DMS153 treated with DMSO at 0.1 percent for 48 hours (cell line): ENCODE results near the gene EEF1A2.

ENCODE experiments used
- DNase-seq: peaks from one replicate; lab custom pipeline; 2025; ENCODE audit not compliant: unreplicated experiment; lab: John Stamatoyannopoulos, UW

The EEF1A2 gene

GRCh38 chr20:63471981-63472831, 26.7 kb downstream of the EEF1A2 start, which contains the start of gene KCNQ2:
Gene KCNQ2 (minus strand): TSS chr20:63472655. CDS start chr20:63472463, 192 bp downstream.
- no peak for DNase-seq

GRCh38 chr20:63471717-63471980, 27.2 kb downstream of the EEF1A2 start:
- DNase-seq = no peak

DNA sequence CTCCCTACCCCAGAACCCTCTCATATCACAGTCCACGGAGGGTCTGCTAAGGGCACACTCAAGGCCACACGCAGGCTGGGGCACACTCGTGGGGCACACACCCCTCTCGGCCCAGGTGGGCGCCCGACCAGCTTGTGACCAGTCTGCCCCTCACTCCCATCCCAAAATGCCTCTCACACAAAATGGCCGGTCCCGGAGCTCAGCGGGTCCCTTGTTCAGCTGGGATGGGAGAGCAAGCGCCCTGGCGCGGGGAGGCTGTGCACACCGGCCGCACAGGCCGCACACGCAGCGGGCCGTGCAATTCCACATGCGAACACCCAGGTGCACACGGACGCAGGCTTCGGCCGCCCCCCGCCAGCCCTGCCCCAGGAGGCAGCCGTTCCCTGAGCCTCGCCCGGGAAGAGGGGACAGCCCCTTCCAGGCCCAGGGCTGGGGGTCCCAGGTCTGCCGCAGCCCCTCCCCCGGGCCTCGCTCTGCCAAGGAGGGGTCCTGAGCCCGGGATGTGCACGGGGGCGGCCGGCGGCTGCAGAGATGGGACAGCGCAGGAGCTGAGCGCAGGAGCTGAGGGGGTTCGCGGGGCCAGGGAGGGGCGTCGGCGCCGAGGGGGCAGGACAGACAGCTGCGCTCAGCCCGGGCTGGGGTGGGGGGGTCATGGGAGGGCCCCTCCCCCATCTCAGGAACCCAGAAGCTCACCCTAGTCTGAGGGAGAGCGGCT, 27.7 kb downstream of the EEF1A2 start:
- no peak for DNase-seq

GRCh38 chr20:63470410-63470809, 28.5 kb downstream of the EEF1A2 start:
- no peak for DNase-seq

DNA sequence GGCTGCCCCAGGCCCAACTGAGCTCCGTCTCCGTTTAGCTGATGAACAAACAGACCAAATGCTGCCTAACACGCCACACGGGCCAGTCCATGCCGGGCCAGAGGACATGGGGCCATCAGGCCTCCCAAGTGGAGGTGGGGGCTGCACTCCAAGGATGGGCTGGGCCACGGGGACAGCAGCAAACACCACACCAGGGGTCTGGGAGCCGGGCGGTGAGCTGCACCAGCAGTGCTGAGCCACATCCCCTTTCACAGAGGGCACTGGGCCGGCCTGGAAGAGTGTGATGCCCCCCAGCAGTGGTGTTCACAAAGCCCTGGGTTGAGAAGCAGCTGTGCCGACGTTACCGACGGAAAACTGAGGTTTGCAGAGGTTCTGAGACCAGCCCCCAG, 29.2 kb downstream of the EEF1A2 start:
- no peak for DNase-seq

DNA sequence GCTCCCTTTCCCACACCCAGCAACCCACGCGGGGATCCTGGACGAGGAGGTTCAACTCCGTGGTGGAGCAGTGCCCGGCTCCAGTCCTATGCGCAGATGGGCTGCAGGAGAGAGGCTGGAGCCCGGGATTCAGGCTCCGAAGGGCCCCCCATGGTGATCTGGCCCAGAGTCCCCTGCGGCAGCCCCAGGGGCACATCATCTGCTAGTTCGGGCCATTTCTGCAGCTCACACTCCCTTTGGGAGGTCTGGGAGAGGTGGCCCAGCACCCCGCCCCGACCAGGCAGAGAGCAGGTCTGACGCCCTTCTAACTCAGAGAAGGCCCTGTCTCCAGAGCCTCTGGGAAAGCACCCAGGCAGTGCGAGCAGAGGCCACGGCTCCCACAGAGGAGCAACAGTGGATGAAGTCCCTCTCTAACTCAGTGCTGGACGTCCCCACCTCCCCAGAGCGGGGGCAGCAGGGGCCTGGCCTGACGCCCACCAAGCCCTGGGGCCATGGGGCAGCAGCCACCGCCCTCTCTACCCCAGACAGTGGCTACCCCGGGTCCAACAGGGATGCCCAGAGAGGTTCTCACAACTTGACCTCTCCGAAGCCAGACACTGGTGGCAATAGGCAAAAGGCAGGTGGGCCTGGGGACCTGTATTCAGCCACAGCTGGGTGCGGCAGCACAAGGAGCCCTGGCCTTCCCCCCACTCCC, 29.7 kb downstream of the EEF1A2 start:
- DNase-seq = no peak

- DNase-seq = no peak
These were observed 30.5 kb downstream of the EEF1A2 start for GRCh38 chr20:63468421-63468820.

- DNase-seq = no peak
These were observed 31.4 kb downstream of the EEF1A2 start for GRCh38 chr20:63467294-63468083.

- no peak for DNase-seq
These were observed 32.0 kb downstream of the EEF1A2 start for GRCh38 chr20:63466861-63467260.

DNA sequence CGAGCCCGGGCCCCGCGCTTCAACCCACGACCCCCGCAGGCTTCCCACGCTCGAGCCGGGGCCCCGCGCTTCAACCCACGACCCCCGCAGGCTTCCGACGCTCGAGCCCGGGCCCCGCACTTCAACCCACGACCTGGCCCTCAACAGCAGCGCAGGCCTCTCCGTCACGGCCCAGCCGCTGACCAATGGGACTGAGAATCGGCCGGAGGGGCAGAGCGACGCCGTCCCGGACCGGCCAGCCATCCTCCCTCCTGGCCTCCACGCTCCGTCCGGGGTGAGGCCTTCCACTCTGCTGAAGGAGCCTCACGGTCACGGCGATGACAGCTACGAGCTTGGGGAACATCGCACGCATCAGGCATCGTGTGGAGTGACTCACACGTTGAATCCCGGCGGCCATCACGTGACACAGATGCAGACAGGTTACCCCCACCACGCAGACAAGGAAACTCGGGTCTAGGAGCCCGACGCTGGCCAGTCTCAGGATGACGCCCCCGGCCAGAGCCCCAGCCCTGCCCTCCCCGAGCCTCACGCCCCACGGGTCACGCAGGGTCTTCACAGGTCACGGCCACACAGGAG, 32.5 kb downstream of the EEF1A2 start:
- DNase-seq = no peak

GRCh38 chr20:63465380-63466249, 33.3 kb downstream of the EEF1A2 start:
- DNase-seq = no peak

DNA sequence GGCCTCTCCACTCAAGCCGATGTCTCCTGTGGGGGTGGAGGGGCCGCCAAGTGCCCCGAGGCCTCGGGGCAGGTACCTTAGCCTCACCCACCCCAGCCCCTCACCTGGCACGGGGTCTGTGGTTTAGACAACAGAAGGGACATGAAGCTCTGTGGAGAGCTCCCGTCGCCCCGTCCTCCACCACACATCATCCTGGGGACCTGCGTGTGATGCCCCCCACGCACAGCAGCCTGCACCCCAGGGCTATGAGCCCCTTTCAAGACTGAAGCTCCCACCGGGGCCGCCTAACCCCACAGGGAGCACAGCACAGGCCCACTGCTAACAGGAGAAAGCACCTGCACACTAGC, 34.6 kb downstream of the EEF1A2 start:
- no peak for DNase-seq

- no peak for DNase-seq
These were observed 35.2 kb downstream of the EEF1A2 start for GRCh38 chr20:63463400-63464288.

DNA sequence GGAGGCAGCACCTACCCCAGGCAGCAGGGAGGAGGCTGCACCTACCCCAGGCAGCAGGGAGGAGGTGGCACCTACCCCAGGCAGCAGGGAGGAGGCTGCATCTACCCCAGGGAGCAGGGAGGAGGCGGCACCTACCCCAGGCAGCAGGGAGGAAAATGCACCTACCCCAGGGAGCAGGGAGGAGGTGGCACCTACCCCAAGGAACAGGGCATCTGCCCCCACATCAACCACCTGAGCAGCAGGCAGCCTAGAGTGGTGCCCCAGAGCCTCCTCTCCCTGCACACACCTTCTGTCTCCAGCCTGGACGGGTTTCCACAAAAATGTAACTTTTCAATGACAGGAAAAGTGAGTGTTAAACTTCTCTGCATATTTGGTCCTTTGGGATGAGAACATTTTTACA, 36.6 kb downstream of the EEF1A2 start:
- no peak for DNase-seq

DNA sequence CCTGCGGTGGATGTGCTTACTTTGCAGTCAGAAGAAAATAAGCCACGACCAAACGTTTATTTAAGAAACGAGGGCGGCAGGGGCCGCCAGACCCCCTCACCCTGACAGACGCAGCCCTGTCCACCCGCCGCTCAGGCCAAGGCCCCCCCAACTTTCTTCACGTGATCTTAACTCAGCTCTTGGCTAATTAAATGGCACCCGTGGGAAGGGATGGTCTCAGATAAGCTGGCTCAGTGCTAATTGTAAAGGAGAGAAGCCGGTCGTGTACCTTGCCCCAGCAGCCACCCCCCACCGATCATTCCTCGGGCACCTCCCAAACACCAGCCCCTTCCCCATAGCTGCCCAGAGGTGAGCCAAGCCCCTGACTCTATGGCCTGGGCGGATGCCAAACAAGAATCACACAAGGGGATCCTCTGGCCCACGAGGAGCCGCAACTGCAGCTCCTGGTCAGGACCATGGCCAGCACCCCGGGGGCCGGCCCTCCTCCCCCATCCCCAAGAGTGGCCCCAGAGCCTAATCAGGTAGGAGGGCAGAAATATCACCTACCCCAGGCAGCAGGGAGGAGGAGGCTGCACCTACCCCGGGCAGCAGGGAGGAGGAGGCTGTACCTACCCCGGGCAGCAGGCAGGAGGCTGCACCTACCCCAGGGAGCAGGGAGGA, 37.6 kb downstream of the EEF1A2 start:
- no peak for DNase-seq

DNA sequence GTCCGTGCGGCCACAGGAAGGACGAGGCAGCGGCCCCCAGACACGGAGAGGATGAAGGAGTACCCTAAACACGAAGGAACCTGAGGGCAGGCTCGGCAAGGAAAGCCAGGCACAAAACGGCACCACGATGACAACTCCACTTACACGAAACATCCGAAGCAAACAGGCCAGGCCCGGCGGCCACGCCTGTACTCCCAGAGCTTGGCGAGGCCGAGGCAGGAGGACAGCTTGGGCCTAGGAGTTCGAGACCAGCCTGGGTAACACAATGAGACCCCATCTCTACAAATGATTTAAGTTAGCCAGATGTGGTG, 39.9 kb downstream of the EEF1A2 start:
- no peak for DNase-seq

DNA sequence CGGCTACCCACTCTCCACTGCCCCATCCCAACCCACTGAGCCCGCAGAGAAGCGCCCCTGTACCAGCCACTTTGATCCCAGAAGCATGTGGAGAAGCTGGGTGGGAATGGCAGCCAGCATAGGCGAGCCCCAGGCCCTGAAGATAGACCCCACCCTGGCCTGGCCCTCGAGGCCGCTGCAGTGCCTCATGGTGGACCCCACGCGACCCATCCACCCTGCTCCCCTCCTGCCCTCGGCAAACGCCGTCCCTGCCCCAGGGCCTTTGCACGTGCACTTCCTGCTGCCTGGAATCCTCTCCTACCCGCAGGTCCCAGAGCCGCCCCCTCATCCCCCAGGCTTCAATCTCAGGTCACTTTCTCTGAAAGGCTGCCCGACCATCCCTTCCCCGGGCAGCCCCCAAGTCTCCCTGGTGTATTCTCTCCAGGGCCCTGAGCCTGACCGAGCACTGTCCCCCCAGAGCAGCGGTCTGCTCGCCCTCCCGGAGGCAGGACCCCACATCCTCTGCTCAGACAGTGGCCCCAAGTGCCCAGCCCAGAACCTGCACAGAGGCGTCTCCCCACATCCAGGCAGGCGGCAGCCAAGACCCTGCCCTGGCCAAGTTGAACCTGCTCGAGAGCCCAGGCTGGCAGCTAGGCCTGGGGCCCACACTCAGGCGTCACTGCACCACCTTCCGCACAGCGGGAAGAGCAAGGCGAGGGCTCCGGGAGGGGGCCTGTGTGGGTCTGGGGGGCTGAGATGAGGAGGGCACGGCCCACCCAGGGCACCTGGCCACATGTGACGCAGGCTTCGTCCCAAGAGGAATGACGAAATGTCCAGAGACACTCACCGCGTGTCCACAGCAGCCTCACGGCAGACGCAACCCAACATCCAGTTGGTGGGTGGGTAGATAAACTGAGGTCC, 40.5 kb downstream of the EEF1A2 start:
- no peak for DNase-seq

DNA sequence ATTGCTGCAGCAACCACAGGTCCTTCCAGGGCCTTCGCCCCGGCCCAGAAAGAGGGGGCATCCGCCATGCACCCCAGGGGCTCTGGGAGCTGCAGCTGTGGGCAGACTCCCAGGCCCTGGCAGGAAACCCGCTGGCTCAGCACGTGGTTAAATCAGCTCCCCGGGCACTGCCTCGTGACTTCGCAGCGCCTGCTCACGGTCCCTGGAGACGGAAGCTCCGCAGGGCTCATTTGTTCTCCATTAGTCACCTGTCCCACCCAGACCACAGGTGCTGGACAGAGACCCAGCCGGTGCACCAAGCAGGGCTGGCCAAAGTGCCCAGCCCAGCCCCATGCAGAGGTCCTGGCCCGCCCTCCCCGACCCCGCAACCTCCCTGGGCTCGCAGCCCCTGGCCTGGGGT, 41.1 kb downstream of the EEF1A2 start:
- DNase-seq = peak; percentile 48
